Keratinocyte (primary cell): ENCODE measurements around the gene TRIM49D2. TPM values are rescaled to one million over a fixed set of nuclear protein-coding genes. Genes with fewer than 3 reads are reported as not detected.
"Not testable (repeated sequence)": the region's sequence is repeated elsewhere in the genome, so short reads cannot be mapped to it uniquely, and the experiment has no call there.

ENCODE experiments used
- DNase-seq: peaks from one replicate; pipeline ENCODE4 v3.0.0-alpha.2; 2011; ENCODE audit warnings: low read depth, missing footprints, low spot score
- FAIRE-seq: peaks from 2 replicates; lab custom pipeline; 2011; peaks lifted over from hg19 to GRCh38; lab: Jason Lieb, UNC
- H2AFZ ChIP-seq: 2 replicates; pipeline ENCODE4 v1.6.0; 2012; ENCODE audit warnings: low read length, control low read depth, inconsistent platforms; ENCODE audit not compliant: control insufficient read depth
- H3K27ac ChIP-seq: 2 replicates; pipeline ENCODE4 v1.5.1; 2011; ENCODE audit warnings: low read length; ENCODE audit not compliant: control insufficient read depth, insufficient read depth
- H3K27me3 ChIP-seq: 3 replicates; pipeline ENCODE4 v1.6.0; 2011; ENCODE audit warnings: low read length; ENCODE audit not compliant: control insufficient read depth, insufficient read depth; ENCODE audit errors: extremely low read depth
- H3K36me3 ChIP-seq, 2 experiments: 2 replicates in 1 of 2; 3 replicates in 1 of 2; pipeline ENCODE4 v1.5.1; 2011; ENCODE audit warnings: low read length in 2 of 2, mild to moderate bottlenecking in 1 of 2; ENCODE audit not compliant: control insufficient read depth in 2 of 2, insufficient read depth in 2 of 2; ENCODE audit errors: extremely low read depth in 1 of 2
- H3K4me1 ChIP-seq: 3 replicates; pipeline ENCODE4 v1.5.1; 2011; ENCODE audit warnings: low read length; ENCODE audit not compliant: control insufficient read depth, insufficient read depth; ENCODE audit errors: extremely low read depth
- H3K4me2 ChIP-seq: 3 replicates; pipeline ENCODE4 v1.6.0; 2011; ENCODE audit warnings: low read depth, low read length; ENCODE audit not compliant: control insufficient read depth, insufficient read depth; ENCODE audit errors: extremely low read depth
- H3K4me3 ChIP-seq, 3 experiments: fragments of 200-600 bp in 1 of 3; sonication (generic) in 1 of 3; 2 replicates in 2 of 3; 3 replicates in 1 of 3; pipeline ENCODE4 v1.5.1; 2011 to 2016; ENCODE audit warnings: low read length in 3 of 3, mild to moderate bottlenecking in 3 of 3, control low read depth in 2 of 3, inconsistent platforms in 1 of 3, low read depth in 1 of 3, mixed read lengths in 1 of 3, mixed run types in 1 of 3, moderate library complexity in 1 of 3; ENCODE audit not compliant: control insufficient read depth in 2 of 3, insufficient read depth in 2 of 3; ENCODE audit errors: extremely low read depth in 1 of 3
- H3K79me2 ChIP-seq: 2 replicates; pipeline ENCODE4 v1.6.0; 2012; ENCODE audit warnings: low read length; ENCODE audit not compliant: control insufficient read depth, insufficient read depth
- H3K9ac ChIP-seq: 3 replicates; pipeline ENCODE4 v1.6.0; 2011; ENCODE audit warnings: low read length; ENCODE audit not compliant: control insufficient read depth, insufficient read depth; ENCODE audit errors: extremely low read depth
- H3K9me1 ChIP-seq: 3 replicates; pipeline ENCODE4 v1.6.0; 2011; ENCODE audit warnings: low read length; ENCODE audit not compliant: control insufficient read depth, insufficient read depth; ENCODE audit errors: extremely low read depth
- H3K9me3 ChIP-seq: 2 replicates; pipeline ENCODE4 v1.5.1; 2012; ENCODE audit warnings: low read depth, low read length; ENCODE audit not compliant: control insufficient read depth
- H4K20me1 ChIP-seq: 3 replicates; pipeline ENCODE4 v1.6.0; 2011; ENCODE audit warnings: low read length; ENCODE audit not compliant: control insufficient read depth, insufficient read depth; ENCODE audit errors: extremely low read depth
- dilution Hi-C: fragments of 300-500 bp; cut with MboI; formaldehyde crosslinking; loops from one replicate; pipeline ENCODE4 v1.7.0; 2020; ENCODE audit warnings: low sequenced_read_pairs; ENCODE audit not compliant: extremely low pct_ligation_motif_present
- polyA minus RNA-seq, 3 experiments: library from RNA; depleted of rRNA, polyadenylated mRNA; stranded (reverse); fragments of >200 nt; gene quantifications; 1 replicate in 1 of 3; 2 replicates in 1 of 3; 3 replicates in 1 of 3; pipeline ENCODE4 v1.2.3, GENCODE V29; 2011
- polyA plus RNA-seq, 5 experiments: library from polyadenylated mRNA; depleted of rRNA in 3 of 5; stranded (reverse) in 3 of 5; stranded (forward) in 1 of 5; unstranded in 1 of 5; fragments of >200 nt; gene quantifications; 1 replicate in 1 of 5; 2 replicates in 3 of 5; 3 replicates in 1 of 5; pipeline versions ENCODE4 v1.2.1 to v1.2.3, GENCODE V29; 2011 to 2012; ENCODE audit warnings: missing spikeins in 2 of 5, low read depth in 1 of 5, low replicate concordance in 1 of 5

TRIM49D2 gene
- polyA plus RNA-seq (not detected in 3 replicates), polyA minus RNA-seq (not detected in 3 replicates)
- polyA plus RNA-seq (2011; ENCODE audit: low read depth): not detected
- polyA plus RNA-seq (2011; cell fraction: cytosol; rRNA removed): not detected in 2 replicates
- not detected in 2 replicates for polyA plus RNA-seq (2011; cell fraction: nucleus; rRNA removed)
- not detected in 2 replicates for polyA plus RNA-seq (2012; ENCODE audit: low replicate concordance)
- polyA minus RNA-seq (2011; cell fraction: cytosol; rRNA and poly(A)+ RNA removed): not detected
- polyA minus RNA-seq (2011; cell fraction: nucleus; rRNA and poly(A)+ RNA removed): not detected in 2 replicates

GRCh38 chr11:89923764-89924163, at the start of gene TRIM49D2:
Gene TRIM49D2 (plus strand): TSS chr11:89924064. CDS start chr11:89926762, 2,698 bp downstream.
- H3K27ac ChIP-seq, H3K9ac ChIP-seq, H3K9me3 ChIP-seq, H3K79me2 ChIP-seq, H3K4me1 ChIP-seq, DNase-seq, H3K4me3 ChIP-seq, H3K4me2 ChIP-seq, H3K9me1 ChIP-seq, FAIRE-seq, H3K36me3 ChIP-seq, H3K27me3 ChIP-seq, dilution Hi-C loops, H4K20me1 ChIP-seq, H2AFZ ChIP-seq: not testable (repeated sequence)

GRCh38 chr11:89877511-89877910, 46.4 kb upstream of the TRIM49D2 start:
- not testable (repeated sequence) for H3K4me1 ChIP-seq, H4K20me1 ChIP-seq

GRCh38 chr11:89893245-89893644, 30.6 kb upstream of the TRIM49D2 start:
- FAIRE-seq, H3K4me3 ChIP-seq, H3K79me2 ChIP-seq, H2AFZ ChIP-seq, H3K9ac ChIP-seq, H4K20me1 ChIP-seq, H3K4me1 ChIP-seq, H3K36me3 ChIP-seq, DNase-seq, H3K4me2 ChIP-seq, H3K9me1 ChIP-seq, H3K27ac ChIP-seq, H3K27me3 ChIP-seq, dilution Hi-C loops, H3K9me3 ChIP-seq: not testable (repeated sequence)

More at GRCh38 chr11:89877511-89877910, 46.4 kb upstream of the TRIM49D2 start:
- H3K9me3 ChIP-seq, H3K4me3 ChIP-seq, DNase-seq, H3K79me2 ChIP-seq, FAIRE-seq, H3K27ac ChIP-seq, H3K36me3 ChIP-seq, H3K9me1 ChIP-seq, H2AFZ ChIP-seq, H3K27me3 ChIP-seq, H3K9ac ChIP-seq, H3K4me2 ChIP-seq, dilution Hi-C loops: not testable (repeated sequence)

- H3K4me3 ChIP-seq, H4K20me1 ChIP-seq, H3K27ac ChIP-seq, H3K4me2 ChIP-seq, H3K9me1 ChIP-seq, FAIRE-seq, H3K79me2 ChIP-seq, H3K9me3 ChIP-seq, DNase-seq, H2AFZ ChIP-seq, H3K27me3 ChIP-seq, H3K4me1 ChIP-seq, H3K9ac ChIP-seq, dilution Hi-C loops, H3K36me3 ChIP-seq: not testable (repeated sequence)
Observed at GRCh38 chr11:89900809-89901208, 23.1 kb upstream of the TRIM49D2 start.
